ENCODE data around the gene ELMO1. TPM values are rescaled to one million over a fixed set of nuclear protein-coding genes. Genes with fewer than 3 reads are reported as not detected.

ELMO1 gene
- total RNA-seq, 2 donors from 2014 or later: 66.0 to 72.2 TPM

DNA sequence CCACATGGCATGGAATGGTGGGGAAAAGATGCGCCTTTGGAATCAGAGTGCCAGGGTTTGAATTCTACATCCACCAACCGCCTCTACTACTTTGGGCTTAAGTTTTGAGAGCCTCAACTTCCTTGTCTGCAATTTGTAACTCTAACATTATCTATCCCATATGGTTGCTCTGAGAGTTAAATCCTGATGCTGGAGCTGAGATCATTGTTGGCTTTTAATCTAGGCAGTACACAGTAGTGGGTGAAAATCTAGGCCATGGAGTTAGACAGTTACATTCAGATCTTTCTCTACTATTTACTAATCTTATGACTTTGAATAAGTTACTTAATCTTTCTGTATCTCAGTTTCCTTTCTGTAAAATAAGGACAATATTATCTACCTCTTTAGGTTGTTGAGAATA lies 574.6 kb downstream of the ELMO1 start:
- TF ChIP-seq, protein P1, sequence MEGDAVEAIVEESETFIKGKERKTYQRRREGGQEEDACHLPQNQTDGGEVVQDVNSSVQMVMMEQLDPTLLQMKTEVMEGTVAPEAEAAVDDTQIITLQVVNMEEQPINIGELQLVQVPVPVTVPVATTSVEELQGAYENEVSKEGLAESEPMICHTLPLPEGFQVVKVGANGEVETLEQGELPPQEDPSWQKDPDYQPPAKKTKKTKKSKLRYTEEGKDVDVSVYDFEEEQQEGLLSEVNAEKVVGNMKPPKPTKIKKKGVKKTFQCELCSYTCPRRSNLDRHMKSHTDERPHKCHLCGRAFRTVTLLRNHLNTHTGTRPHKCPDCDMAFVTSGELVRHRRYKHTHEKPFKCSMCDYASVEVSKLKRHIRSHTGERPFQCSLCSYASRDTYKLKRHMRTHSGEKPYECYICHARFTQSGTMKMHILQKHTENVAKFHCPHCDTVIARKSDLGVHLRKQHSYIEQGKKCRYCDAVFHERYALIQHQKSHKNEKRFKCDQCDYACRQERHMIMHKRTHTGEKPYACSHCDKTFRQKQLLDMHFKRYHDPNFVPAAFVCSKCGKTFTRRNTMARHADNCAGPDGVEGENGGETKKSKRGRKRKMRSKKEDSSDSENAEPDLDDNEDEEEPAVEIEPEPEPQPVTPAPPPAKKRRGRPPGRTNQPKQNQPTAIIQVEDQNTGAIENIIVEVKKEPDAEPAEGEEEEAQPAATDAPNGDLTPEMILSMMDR (IDR thresholded peaks at IDR 0.05): no peak
- ATAC-seq (ENCODE audit: insufficient number of reproducible peaks, low FRiP score, low read depth): no peak
- no peak overlapping the region for H3K4me3 ChIP-seq

DNA sequence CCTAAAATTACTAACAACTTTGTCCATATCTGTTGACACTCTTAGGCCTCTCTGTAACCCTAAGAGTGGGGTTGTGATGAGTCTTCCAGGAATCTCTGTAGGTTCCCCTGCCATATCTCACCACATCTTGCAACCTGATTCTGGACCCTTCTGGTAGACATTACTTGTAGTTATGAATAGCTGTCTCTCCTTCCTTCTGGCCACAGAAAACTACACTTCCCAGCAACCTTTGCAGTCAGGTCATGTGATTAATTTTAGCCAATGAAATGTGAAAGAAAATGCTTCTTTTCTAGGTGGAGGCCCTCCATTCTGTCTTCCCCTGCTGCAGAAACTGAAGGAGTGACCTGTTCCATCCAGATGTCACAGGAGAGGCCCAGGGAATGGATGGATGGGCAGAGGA lies 576.8 kb downstream of the ELMO1 start:
- DNase-seq (ENCODE audit: low spot score): no peak
- Histone ChIP-seq H3K9me3 (no peaks in the 10 kb centered on the region), H3K27ac (no peak overlapping the region), H3K36me3 (no peaks in the 10 kb centered on the region), H3K4me1 (ENCODE audit: control insufficient read depth in 1 of 2, low read depth in 2 of 2) (no peaks in the 10 kb centered on the region), H3K4me3 (no peak overlapping the region), H3K27me3 (replicated peaks; ENCODE audit: insufficient read depth) (no peaks in the 10 kb centered on the region)
- ATAC-seq (ENCODE audit: insufficient number of reproducible peaks, low FRiP score, low read depth): no peak
- TF ChIP-seq, protein P1 (IDR thresholded peaks at IDR 0.05): no peak

More for the DNA sequence above, 574.6 kb downstream of the ELMO1 start:
- no peaks in the 10 kb centered on the region for H3K4me1 ChIP-seq (ENCODE audit: control insufficient read depth in 1 of 2, low read depth in 2 of 2)
- H3K27me3 ChIP-seq (replicated peaks; ENCODE audit: insufficient read depth): no peaks in the 10 kb centered on the region
- no peak for DNase-seq (ENCODE audit: low spot score)
- no peak overlapping the region for H3K27ac ChIP-seq
- no peaks in the 10 kb centered on the region for H3K9me3 ChIP-seq
- H3K36me3 ChIP-seq: no peaks in the 10 kb centered on the region

DNA sequence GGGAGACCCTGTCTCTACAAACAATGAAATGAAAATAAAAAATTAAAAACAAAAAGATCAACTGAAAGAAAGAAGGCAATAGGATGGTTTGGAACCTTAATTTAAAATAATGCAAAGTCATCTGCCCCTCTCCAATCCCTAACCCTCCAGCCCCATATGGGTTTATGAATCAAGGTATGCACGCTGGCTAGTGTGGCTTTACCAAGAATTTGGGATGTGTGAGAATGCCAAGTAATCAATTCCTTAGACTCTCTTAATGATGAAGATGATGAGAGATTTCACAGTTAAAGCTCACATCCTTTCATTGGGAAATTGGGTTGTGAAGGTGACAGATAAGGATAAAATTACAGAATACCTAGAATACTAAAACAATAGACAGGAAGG lies 577.3 kb downstream of the ELMO1 start:
- Histone ChIP-seq H3K27ac (no peak overlapping the region), H3K4me3 (no peak overlapping the region), H3K36me3 (no peaks in the 10 kb centered on the region), H3K27me3 (replicated peaks; ENCODE audit: insufficient read depth) (no peaks in the 10 kb centered on the region), H3K9me3 (no peaks in the 10 kb centered on the region), H3K4me1 (ENCODE audit: control insufficient read depth in 1 of 2, low read depth in 2 of 2) (no peaks in the 10 kb centered on the region)
- TF ChIP-seq, protein P1 (IDR thresholded peaks at IDR 0.05): no peak
- DNase-seq (ENCODE audit: low spot score) (no peak), ATAC-seq (ENCODE audit: insufficient number of reproducible peaks, low FRiP score, low read depth) (no peak)

DNA sequence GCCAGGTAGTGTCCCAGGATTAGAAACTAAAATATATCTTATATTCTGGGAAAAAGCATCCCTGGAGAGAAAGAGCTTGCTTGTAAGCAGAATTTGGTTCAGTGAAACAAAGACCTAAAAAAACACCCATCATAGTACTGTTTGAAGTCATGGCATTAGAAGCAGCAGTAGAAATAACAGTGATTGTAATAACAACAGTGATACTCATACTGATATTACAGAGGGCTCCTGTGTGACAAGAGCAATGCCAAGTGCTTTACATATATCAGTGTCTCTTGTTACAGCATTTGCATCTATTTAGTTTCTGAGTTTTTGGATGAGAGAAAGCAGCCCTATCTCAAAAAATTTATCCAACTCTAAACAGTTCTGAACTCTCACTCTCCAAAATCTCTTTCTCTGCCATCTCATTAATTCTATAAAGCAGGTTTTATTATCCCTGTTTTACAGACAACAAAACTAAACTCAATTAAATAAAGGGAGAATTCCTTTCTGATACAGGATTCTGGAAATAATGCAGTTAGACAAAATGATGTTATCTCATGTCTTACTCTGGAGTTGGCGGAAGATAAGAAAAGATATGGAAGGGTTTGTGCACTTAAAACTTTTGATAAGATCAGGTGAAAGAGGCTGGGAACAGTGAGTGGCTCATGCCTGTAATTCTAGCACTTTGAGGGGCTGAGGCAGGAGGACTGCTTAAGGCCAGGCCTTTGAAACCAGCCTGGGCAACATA lies 577.9 kb downstream of the ELMO1 start:
- Histone ChIP-seq H3K4me3 (no peak overlapping the region), H3K27ac (no peak overlapping the region), H3K27me3 (replicated peaks; ENCODE audit: insufficient read depth) (no peaks in the 10 kb centered on the region), H3K36me3 (no peaks in the 10 kb centered on the region), H3K4me1 (ENCODE audit: control insufficient read depth in 1 of 2, low read depth in 2 of 2) (no peaks in the 10 kb centered on the region), H3K9me3 (no peaks in the 10 kb centered on the region)
- TF ChIP-seq, protein P1 (IDR thresholded peaks at IDR 0.05): no peak
- DNase-seq (ENCODE audit: low spot score) (no peak), ATAC-seq (ENCODE audit: insufficient number of reproducible peaks, low FRiP score, low read depth) (no peak)

DNA sequence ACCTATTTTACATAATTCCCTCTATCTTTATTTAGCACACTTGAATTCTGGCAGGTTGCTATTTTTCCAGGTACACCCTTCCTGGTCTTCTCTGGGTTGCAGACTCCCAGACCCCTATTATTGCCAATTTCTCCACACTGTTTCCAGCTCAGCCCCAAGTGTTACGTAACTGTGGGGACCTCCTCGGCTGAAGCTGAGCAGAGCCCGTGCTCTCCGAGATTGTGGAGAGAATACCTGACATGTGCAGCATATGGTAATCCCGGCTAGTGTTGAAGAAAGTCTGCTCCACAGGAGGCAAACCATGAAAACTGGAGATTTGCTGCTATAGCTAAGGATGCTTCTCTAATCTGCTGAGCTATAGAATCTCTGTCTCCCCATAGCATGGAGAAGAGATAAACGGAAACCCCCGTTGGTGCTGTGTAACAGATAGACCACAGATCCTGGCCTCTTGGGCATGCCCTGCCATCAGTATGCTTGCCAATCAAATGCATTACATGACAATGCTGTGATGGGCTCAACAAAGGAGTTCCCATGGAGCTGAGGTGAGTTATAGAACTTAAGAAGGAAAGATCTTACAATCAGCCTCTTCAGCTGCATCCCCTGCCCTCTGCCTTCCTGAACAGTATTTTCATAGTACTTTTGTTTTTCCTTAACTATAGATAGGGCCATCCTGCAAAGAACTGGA lies 579.8 kb downstream of the ELMO1 start:
- TF ChIP-seq, protein P1 (IDR thresholded peaks at IDR 0.05): no peak
- Histone ChIP-seq H3K27ac (no peak overlapping the region), H3K36me3 (no peaks in the 10 kb centered on the region), H3K4me3 (no peak overlapping the region), H3K27me3 (replicated peaks; ENCODE audit: insufficient read depth) (no peaks in the 10 kb centered on the region), H3K4me1 (ENCODE audit: control insufficient read depth in 1 of 2, low read depth in 2 of 2) (no peaks in the 10 kb centered on the region), H3K9me3 (no peaks in the 10 kb centered on the region)
- DNase-seq (ENCODE audit: low spot score) (no peak), ATAC-seq (ENCODE audit: insufficient number of reproducible peaks, low FRiP score, low read depth) (no peak)

Data from thoracic aorta (tissue), 2 donors.